Loucy (cell line): ENCODE results near the gene SMPD2.

ENCODE experiments used
- EZH2phosphoT487 ChIP-seq: fragments of 200-600 bp; IDR thresholded peaks from 2 replicates; pipeline ENCODE4 v1.6.1; 2018; ENCODE audit warnings: antibody characterized with exemption, mild to moderate bottlenecking, moderate library complexity, borderline replicate concordance
- TF ChIP-seq, protein P1 (sequence below): fragments of 200-600 bp; sonication (generic); conservative IDR thresholded peaks from 2 replicates; pipeline ENCODE4 v1.5.1; 2014; ENCODE audit warnings: mild to moderate bottlenecking, antibody characterized with exemption, low read length

DNA sequence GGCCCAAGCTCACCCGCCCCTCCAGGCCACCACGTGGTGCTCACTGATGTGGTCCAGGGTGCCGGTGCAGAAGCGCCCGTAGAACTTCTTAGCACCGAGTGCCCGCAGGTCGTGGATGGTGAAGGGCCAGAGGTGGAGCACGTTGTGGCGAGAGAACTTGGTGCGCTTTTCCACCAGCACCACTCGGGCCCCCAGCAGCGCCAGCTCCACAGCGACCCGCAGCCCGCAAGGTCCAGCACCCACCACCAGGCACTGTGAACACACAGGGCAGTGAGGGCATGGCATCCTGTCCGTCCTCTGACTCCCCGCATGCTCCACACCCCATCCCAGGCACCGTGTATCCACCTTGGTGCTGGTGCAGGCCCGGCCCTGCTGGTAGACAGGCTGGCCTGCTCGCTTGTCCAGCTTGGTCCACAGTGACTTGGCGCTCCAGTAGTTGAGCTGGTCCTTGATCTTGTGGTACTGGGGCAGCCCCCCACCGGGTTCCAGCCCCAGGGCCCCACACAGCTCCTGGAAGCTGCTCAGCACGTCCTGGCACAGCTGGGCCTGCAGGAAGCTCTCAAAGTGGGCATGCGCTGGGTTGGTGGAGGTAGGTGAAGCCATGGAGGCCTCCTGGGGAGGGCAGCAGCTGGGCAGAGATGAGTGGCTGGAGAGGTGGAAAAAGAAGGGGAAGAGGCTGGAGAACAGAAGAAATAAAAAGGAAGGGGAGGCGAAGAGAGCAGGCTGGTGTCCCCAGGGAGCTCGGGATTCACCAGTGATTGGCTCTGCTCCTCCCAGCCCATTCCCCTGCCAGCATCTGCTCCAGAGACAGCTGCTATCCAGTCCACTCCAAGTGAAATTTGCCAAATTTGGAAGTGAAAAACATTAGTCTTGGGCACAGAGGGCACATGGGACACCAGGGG, 13.3 kb downstream of the SMPD2 start:
- TF ChIP-seq, protein P1, sequence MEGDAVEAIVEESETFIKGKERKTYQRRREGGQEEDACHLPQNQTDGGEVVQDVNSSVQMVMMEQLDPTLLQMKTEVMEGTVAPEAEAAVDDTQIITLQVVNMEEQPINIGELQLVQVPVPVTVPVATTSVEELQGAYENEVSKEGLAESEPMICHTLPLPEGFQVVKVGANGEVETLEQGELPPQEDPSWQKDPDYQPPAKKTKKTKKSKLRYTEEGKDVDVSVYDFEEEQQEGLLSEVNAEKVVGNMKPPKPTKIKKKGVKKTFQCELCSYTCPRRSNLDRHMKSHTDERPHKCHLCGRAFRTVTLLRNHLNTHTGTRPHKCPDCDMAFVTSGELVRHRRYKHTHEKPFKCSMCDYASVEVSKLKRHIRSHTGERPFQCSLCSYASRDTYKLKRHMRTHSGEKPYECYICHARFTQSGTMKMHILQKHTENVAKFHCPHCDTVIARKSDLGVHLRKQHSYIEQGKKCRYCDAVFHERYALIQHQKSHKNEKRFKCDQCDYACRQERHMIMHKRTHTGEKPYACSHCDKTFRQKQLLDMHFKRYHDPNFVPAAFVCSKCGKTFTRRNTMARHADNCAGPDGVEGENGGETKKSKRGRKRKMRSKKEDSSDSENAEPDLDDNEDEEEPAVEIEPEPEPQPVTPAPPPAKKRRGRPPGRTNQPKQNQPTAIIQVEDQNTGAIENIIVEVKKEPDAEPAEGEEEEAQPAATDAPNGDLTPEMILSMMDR, result no peak
- no peak for TF ChIP-seq EZH2phosphoT487
